ENCODE measurements around the gene DEFB128.

DEFB128 gene

DNA sequence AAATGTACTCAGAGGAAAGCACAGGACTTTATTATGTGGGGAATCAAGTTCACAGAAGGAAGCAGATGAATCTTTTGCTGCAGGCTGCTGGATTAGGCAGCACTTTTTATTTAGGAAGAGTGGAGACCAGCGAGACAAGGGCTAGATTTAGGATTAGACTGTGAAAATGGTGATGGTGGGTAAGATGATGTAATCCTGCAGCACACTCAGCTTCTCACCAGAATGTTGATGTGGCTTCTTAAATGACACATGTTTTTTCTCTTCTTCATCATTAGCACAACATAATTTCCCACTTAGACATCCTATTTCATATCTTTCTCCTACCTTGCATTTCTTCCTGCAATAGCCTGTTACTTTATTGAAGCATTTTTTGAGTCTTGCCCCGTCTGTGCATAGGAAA is 1.8 kb downstream of the DEFB128 start:
- DNase-seq (ENCODE audit: low read depth in 1 of 2, low spot score in 1 of 2) = no peak
- no peak for TF ChIP-seq SPI1 (IDR thresholded peaks at IDR 0.05; ENCODE audit: borderline replicate concordance, low read depth)
- H3K27ac ChIP-seq (replicated peaks) = no peak overlapping the region
- H3K4me3 ChIP-seq (replicated peaks; ENCODE audit: insufficient read depth, low read length) = no peak overlapping the region
- H3K27me3 ChIP-seq (ENCODE audit: insufficient read depth, poor library complexity, severe bottlenecking) = no peaks in the 10 kb centered on the region

DNA sequence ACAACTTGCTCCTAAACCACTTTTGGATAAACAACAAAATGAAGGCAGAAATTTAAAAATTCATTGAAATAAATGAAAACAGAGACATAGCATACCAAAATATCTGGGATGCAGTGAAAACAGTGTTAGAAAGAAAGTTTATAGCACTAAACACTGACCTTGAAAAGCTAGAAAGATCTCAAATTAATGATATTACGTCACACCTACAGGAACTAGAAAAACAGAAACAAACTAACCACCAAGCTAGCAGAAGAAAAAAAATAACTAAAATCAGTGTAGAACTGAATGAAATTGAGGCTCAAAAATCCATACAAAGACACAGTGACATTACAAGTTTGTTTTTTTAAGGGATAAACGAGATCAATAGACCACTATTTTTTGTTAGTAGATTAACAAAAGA is 5.2 kb downstream of the DEFB128 start:
- Histone ChIP-seq H3K4me3 (replicated peaks; ENCODE audit: insufficient read depth, low read length) (no peak overlapping the region), H3K27ac (replicated peaks) (no peak overlapping the region), H3K27me3 (ENCODE audit: insufficient read depth, poor library complexity, severe bottlenecking) (peaks cover 4% of the 10 kb centered on the region)
- no peak for DNase-seq (ENCODE audit: low read depth in 1 of 2, low spot score in 1 of 2)
- TF ChIP-seq, protein P1, sequence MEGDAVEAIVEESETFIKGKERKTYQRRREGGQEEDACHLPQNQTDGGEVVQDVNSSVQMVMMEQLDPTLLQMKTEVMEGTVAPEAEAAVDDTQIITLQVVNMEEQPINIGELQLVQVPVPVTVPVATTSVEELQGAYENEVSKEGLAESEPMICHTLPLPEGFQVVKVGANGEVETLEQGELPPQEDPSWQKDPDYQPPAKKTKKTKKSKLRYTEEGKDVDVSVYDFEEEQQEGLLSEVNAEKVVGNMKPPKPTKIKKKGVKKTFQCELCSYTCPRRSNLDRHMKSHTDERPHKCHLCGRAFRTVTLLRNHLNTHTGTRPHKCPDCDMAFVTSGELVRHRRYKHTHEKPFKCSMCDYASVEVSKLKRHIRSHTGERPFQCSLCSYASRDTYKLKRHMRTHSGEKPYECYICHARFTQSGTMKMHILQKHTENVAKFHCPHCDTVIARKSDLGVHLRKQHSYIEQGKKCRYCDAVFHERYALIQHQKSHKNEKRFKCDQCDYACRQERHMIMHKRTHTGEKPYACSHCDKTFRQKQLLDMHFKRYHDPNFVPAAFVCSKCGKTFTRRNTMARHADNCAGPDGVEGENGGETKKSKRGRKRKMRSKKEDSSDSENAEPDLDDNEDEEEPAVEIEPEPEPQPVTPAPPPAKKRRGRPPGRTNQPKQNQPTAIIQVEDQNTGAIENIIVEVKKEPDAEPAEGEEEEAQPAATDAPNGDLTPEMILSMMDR (IDR thresholded peaks at IDR 0.05; ENCODE audit: insufficient read depth, low read length) = no peak
- no peak for TF ChIP-seq GABPA (IDR thresholded peaks at IDR 0.05; ENCODE audit: low read depth)
- TF ChIP-seq, protein P2, sequence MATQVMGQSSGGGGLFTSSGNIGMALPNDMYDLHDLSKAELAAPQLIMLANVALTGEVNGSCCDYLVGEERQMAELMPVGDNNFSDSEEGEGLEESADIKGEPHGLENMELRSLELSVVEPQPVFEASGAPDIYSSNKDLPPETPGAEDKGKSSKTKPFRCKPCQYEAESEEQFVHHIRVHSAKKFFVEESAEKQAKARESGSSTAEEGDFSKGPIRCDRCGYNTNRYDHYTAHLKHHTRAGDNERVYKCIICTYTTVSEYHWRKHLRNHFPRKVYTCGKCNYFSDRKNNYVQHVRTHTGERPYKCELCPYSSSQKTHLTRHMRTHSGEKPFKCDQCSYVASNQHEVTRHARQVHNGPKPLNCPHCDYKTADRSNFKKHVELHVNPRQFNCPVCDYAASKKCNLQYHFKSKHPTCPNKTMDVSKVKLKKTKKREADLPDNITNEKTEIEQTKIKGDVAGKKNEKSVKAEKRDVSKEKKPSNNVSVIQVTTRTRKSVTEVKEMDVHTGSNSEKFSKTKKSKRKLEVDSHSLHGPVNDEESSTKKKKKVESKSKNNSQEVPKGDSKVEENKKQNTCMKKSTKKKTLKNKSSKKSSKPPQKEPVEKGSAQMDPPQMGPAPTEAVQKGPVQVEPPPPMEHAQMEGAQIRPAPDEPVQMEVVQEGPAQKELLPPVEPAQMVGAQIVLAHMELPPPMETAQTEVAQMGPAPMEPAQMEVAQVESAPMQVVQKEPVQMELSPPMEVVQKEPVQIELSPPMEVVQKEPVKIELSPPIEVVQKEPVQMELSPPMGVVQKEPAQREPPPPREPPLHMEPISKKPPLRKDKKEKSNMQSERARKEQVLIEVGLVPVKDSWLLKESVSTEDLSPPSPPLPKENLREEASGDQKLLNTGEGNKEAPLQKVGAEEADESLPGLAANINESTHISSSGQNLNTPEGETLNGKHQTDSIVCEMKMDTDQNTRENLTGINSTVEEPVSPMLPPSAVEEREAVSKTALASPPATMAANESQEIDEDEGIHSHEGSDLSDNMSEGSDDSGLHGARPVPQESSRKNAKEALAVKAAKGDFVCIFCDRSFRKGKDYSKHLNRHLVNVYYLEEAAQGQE (IDR thresholded peaks at IDR 0.05; ENCODE audit: insufficient replicate concordance, low read depth) = no peak
- TF ChIP-seq SPI1 (IDR thresholded peaks at IDR 0.05; ENCODE audit: borderline replicate concordance, low read depth) = no peak
- TF ChIP-seq POLR2AphosphoS5 (IDR thresholded peaks at IDR 0.05; ENCODE audit: low read depth) = no peak

DNA sequence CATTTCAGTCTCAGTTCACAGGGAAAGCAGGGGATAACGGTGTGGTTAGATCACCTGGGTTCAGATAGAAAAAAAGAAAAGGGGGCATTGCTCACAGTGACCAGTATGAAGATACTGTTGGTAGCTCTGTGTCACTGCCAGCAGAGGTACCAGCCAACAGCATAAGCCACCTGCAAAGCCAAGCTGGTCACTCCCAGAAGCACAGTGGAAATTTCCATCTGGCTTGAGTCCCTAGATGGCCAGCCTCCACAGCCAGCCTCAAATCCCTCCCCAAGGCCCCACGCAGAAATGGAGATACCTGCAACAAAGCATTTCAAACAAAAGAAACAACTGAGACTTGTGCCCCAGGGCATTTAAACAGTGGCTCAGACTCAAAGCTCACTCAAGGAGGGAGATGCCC is 20.6 kb downstream of the DEFB128 start:
- Histone ChIP-seq H3K27ac (replicated peaks) (no peak overlapping the region), H3K4me3 (replicated peaks; ENCODE audit: insufficient read depth, low read length) (no peak overlapping the region), H3K27me3 (ENCODE audit: insufficient read depth, poor library complexity, severe bottlenecking) (peaks cover 3% of the 10 kb centered on the region)
- TF ChIP-seq SPI1 (IDR thresholded peaks at IDR 0.05; ENCODE audit: borderline replicate concordance, low read depth) = no peak
- DNase-seq (ENCODE audit: low read depth in 1 of 2, low spot score in 1 of 2) = no peak

DNA sequence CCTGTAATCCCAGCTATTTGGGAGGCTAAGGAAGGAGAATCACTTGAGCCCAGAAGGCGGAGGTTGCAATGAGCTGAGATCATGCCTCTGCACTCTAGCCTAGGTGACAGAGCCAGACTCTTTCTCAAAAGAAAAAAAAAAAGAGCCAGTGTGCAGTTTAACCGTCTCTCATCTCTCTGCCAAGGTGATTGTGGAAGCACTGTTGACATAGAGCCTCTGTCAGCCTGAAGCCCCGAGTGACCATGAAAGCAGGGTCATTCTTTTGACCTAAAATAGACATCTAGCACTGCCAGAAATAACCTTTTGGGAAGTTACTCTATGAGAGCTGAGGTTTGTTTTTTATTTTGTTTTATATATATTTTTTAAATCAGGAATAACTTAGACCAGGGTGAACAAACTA is 24.9 kb downstream of the DEFB128 start:
- no peak for DNase-seq (ENCODE audit: low read depth in 1 of 2, low spot score in 1 of 2)
- Histone ChIP-seq H3K4me3 (replicated peaks; ENCODE audit: insufficient read depth, low read length) (no peak overlapping the region), H3K27me3 (ENCODE audit: insufficient read depth, poor library complexity, severe bottlenecking) (peaks cover 3% of the 10 kb centered on the region), H3K27ac (replicated peaks) (no peak overlapping the region)
- TF ChIP-seq, protein P1 (IDR thresholded peaks at IDR 0.05; ENCODE audit: insufficient read depth, low read length) = no peak
- TF ChIP-seq POLR2AphosphoS5 (IDR thresholded peaks at IDR 0.05; ENCODE audit: low read depth) (no peak), SPI1 (IDR thresholded peaks at IDR 0.05; ENCODE audit: borderline replicate concordance, low read depth) (no peak), GABPA (IDR thresholded peaks at IDR 0.05; ENCODE audit: low read depth) (no peak)
- TF ChIP-seq, protein P2 (IDR thresholded peaks at IDR 0.05; ENCODE audit: insufficient replicate concordance, low read depth) = no peak

DNA sequence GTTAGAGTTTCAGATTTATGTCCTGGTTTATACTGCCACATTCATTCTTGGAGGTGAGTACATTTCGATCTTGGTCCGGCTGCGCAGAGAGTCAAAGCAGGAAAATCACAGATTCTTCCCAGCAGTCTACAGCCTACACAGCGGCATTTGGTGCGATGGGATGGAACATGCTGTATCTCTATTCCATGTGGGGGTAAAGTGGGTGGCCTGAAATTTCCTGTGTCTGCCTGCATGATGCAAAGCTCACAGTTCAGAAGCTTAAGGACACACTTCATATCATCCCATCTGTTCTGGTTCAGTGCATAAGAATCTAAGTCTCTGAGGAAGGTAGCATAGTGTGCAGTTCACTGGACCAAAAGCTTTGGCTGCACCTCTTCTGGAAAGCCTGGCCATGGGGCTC is 32.4 kb downstream of the DEFB128 start, which contains the start of gene DEFB127:
Gene DEFB127 (plus strand): TSS at position 301 of the 400 bp plus-strand sequence. CDS start 91 bp downstream, at position 392.
- Histone ChIP-seq H3K4me3 (replicated peaks; ENCODE audit: insufficient read depth, low read length) (no peak within 1 kb of the TSS), H3K27me3 (ENCODE audit: insufficient read depth, poor library complexity, severe bottlenecking) (peaks cover 2% of the 10 kb centered on the region), H3K27ac (replicated peaks) (no peak within 1 kb of the TSS)
- TF ChIP-seq, protein P1 (IDR thresholded peaks at IDR 0.05; ENCODE audit: insufficient read depth, low read length) = no peak
- no peak for DNase-seq (ENCODE audit: low read depth in 1 of 2, low spot score in 1 of 2)

Data from HL-60 (cell line).